WI38 (cell line): ENCODE measurements around the gene FBRS.

ENCODE experiments used
- H3K4me3 ChIP-seq: 2 replicates; pipeline ENCODE4 v1.5.1; 2011; ENCODE audit warnings: low read depth, mild to moderate bottlenecking, control low read depth, low read length
- TF ChIP-seq, protein P1 (sequence below): IDR thresholded peaks from 2 replicates; pipeline ENCODE4 v1.5.1; 2012; ENCODE audit warnings: low read depth, mild to moderate bottlenecking, control low read depth, low read length

Gene FBRS

DNA sequence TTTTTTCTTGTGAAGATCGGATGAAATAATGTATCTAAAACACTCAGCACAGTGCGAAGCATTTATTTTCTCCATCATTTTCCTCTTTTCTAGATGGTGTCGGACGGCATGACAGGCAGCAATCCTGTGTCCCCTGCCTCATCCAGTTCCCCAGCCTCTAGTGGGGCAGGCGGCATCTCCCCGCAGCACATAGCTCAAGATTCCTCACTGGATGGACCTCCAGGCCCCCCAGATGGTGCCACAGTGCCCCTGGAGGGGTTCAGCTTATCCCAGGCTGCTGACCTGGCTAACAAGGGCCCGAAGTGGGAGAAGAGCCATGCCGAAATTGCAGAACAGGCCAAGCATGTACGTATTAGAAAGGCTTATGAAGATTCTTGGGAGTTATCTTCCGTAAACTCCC lies 45.7 kb downstream of the FBRS start:
- no peak overlapping the region for H3K4me3 ChIP-seq
- TF ChIP-seq, protein P1, sequence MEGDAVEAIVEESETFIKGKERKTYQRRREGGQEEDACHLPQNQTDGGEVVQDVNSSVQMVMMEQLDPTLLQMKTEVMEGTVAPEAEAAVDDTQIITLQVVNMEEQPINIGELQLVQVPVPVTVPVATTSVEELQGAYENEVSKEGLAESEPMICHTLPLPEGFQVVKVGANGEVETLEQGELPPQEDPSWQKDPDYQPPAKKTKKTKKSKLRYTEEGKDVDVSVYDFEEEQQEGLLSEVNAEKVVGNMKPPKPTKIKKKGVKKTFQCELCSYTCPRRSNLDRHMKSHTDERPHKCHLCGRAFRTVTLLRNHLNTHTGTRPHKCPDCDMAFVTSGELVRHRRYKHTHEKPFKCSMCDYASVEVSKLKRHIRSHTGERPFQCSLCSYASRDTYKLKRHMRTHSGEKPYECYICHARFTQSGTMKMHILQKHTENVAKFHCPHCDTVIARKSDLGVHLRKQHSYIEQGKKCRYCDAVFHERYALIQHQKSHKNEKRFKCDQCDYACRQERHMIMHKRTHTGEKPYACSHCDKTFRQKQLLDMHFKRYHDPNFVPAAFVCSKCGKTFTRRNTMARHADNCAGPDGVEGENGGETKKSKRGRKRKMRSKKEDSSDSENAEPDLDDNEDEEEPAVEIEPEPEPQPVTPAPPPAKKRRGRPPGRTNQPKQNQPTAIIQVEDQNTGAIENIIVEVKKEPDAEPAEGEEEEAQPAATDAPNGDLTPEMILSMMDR = no peak

DNA sequence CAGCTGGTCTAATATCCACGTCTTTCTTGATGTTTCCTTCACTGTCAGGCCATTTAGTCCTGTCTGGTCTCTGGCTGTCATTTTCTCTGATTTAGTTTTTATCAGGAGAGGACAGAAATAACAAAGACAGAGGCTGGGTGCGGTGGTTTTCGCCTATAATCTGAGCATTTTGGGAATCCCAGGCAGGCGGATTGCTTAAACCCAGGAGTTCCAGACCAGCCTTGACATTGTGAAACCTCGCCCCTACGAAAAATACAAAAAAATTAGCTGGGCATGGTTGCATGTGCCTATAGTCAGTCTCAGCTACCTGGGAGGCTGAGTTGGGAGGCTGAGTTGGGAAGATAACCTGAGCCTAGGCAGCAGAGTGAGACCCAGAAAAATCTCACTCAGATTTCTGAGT lies 47.8 kb downstream of the FBRS start:
- no peak overlapping the region for H3K4me3 ChIP-seq
- TF ChIP-seq, protein P1 = no peak

DNA sequence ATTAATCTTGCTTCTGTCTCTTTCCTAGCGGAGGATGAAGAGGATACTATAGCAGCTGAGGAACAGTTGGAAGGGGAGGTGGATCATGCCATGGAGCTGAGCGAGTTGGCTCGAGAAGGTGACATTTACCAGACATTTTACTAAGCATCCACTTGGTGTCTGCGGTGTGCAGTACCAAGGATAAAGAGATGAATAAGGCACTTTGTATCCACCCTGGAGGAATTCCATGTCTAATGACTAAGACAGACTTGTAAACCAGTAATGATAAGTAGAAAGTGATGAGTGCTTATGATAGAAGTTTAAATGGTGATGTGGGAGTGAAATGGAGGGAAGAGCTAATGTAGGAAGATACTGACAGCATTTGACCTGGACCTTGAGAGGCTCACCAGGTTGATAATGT lies 52.7 kb downstream of the FBRS start:
- no peak overlapping the region for H3K4me3 ChIP-seq
- TF ChIP-seq, protein P1 = no peak

DNA sequence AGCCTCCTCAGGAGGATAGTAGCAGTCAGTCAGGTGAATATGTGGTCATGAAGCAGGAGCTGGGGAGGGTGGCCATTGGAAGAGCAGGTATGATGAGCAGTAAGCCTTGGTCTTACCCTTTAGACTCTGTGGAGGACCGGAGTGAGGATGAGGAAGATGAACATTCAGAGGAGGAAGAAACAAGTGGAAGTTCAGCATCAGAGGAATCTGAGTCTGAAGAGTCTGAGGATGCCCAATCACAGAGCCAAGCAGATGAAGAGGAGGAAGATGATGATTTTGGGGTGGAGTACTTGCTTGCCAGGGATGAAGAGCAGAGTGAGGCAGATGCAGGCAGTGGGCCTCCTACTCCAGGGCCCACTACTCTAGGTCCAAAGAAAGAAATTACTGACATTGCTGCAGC lies 53.5 kb downstream of the FBRS start:
- H3K4me3 ChIP-seq = no peak overlapping the region
- TF ChIP-seq, protein P1 = no peak

DNA sequence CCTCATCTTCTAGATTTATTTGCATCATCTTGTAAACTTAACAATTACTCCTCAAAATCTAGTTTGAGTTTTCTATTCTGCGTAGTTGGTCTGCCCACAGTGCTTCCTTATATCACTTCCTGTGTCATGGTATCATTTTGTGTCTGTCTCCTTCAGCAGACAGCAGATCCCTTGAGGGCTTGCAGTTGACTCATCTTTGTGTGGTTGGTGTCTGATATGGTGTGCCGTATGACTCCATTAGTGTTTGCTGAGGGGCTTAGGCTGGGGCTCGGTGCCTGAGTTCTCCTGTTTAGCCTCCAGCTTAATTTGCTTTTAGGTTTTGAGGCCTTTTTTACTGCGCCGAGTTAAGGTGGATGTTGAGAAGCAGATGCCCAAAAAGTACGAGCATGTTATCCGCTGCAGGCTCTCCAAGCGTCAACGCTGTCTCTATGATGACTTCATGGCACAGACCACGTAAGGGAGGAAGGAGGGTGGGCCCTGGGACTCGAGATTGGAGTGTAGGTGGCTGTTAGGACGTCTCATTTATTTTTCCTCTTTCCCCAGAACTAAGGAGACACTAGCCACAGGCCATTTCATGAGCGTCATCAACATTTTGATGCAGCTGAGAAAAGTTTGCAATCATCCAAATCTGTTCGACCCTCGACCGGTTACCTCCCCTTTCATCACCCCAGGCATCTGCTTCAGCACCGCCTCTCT lies 57.7 kb downstream of the FBRS start:
- TF ChIP-seq, protein P1 = no peak
- H3K4me3 ChIP-seq = no peak overlapping the region

DNA sequence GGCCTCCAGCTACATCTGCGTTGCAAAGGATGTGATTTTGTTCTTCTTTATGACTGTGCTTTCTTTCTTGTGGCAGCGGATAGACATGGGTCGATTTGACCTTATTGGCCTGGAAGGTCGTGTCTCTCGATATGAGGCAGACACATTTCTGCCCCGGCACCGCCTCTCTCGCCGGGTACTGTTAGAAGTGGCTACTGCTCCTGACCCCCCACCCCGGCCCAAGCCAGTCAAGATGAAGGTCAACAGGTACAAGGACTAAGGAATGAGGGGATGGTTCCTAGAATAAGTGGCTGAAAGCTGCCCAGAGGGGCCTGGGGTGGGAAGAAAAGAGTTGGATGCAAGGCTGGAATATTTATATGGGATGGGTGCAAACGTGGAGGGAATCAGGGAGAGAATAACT lies 61.9 kb downstream of the FBRS start:
- TF ChIP-seq, protein P1 = no peak
- H3K4me3 ChIP-seq = no peak overlapping the region
